Skeletal muscle satellite cell (primary cell): ENCODE measurements around the gene GDI1.

Experiments
- H3K27me3 ChIP-seq: 2 replicates; pipeline ENCODE4 v1.7.0; 2013; ENCODE audit warnings: low read length; ENCODE audit not compliant: control insufficient read depth, insufficient read depth
- H3K36me3 ChIP-seq: 2 replicates; pipeline ENCODE4 v1.7.0; 2013; ENCODE audit warnings: mild to moderate bottlenecking, control low read depth, low read length; ENCODE audit not compliant: insufficient read depth
- H3K4me1 ChIP-seq: 2 replicates; pipeline ENCODE4 v1.7.0; 2013; ENCODE audit warnings: low read length; ENCODE audit not compliant: control insufficient read depth, insufficient read depth
- H3K4me2 ChIP-seq: 2 replicates; pipeline ENCODE4 v1.7.0; 2013; ENCODE audit warnings: mild to moderate bottlenecking, low read length
- H3K4me3 ChIP-seq: 2 replicates; pipeline ENCODE4 v1.7.0; 2013; ENCODE audit warnings: low read length
- H3K9ac ChIP-seq: 2 replicates; pipeline ENCODE4 v1.7.0; 2013; ENCODE audit warnings: mild to moderate bottlenecking, low read depth, low read length, moderate library complexity
- H3K9me3 ChIP-seq: replicated peaks from 2 replicates; pipeline ENCODE4 v1.7.0; 2013; ENCODE audit warnings: mild to moderate bottlenecking, control low read depth, low read length

Gene GDI1

GRCh38 chrX:154413142-154413541, 23.8 kb upstream of the GDI1 start:
- no peak overlapping the region for H3K4me3 ChIP-seq
- H3K4me2 ChIP-seq = no peak overlapping the region

GRCh38 chrX:154417157-154417556, 19.8 kb upstream of the GDI1 start:
- no peaks in the 10 kb centered on the region for H3K36me3 ChIP-seq
- peaks cover 15% of the 10 kb centered on the region for H3K4me1 ChIP-seq
- H3K9me3 ChIP-seq = no peaks in the 10 kb centered on the region
- no peak overlapping the region for H3K9ac ChIP-seq
- no peaks in the 10 kb centered on the region for H3K27me3 ChIP-seq
- H3K4me3 ChIP-seq = no peak overlapping the region
- H3K4me2 ChIP-seq = no peak overlapping the region

More at GRCh38 chrX:154413142-154413541, 23.8 kb upstream of the GDI1 start:
- Histone ChIP-seq H3K9ac (no peak overlapping the region), H3K4me1 (peaks cover 12% of the 10 kb centered on the region), H3K27me3 (no peaks in the 10 kb centered on the region), H3K36me3 (no peaks in the 10 kb centered on the region), H3K9me3 (no peaks in the 10 kb centered on the region)

- H3K36me3 ChIP-seq = no peaks in the 10 kb centered on the region
- no peak overlapping the region for H3K9ac ChIP-seq
- no peak overlapping the region for H3K4me3 ChIP-seq
- H3K4me1 ChIP-seq = peaks cover 8% of the 10 kb centered on the region
- no peaks in the 10 kb centered on the region for H3K27me3 ChIP-seq
- H3K4me2 ChIP-seq = no peak overlapping the region
- H3K9me3 ChIP-seq = no peaks in the 10 kb centered on the region
Measured at GRCh38 chrX:154419189-154419588, 17.8 kb upstream of the GDI1 start.

GRCh38 chrX:154419688-154420401, 17.1 kb upstream of the GDI1 start:
- Histone ChIP-seq H3K4me2 (no peak overlapping the region), H3K36me3 (no peaks in the 10 kb centered on the region), H3K9ac (no peak overlapping the region), H3K9me3 (no peaks in the 10 kb centered on the region), H3K27me3 (no peaks in the 10 kb centered on the region), H3K4me3 (no peak overlapping the region), H3K4me1 (peaks cover 8% of the 10 kb centered on the region)

GRCh38 chrX:154420402-154420756, 16.6 kb upstream of the GDI1 start:
- H3K9ac ChIP-seq = no peak overlapping the region
- H3K4me3 ChIP-seq = no peak overlapping the region
- H3K9me3 ChIP-seq = no peaks in the 10 kb centered on the region
- peaks cover 8% of the 10 kb centered on the region for H3K4me1 ChIP-seq
- H3K27me3 ChIP-seq = no peaks in the 10 kb centered on the region
- H3K4me2 ChIP-seq = no peak overlapping the region
- no peaks in the 10 kb centered on the region for H3K36me3 ChIP-seq

GRCh38 chrX:154426916-154427770, 9.8 kb upstream of the GDI1 start:
- Histone ChIP-seq H3K4me3 (no peak overlapping the region), H3K9me3 (no peaks in the 10 kb centered on the region), H3K4me1 (peaks cover 5% of the 10 kb centered on the region), H3K36me3 (peaks cover 6% of the 10 kb centered on the region), H3K27me3 (no peaks in the 10 kb centered on the region), H3K9ac (no peak overlapping the region), H3K4me2 (no peak overlapping the region)

GRCh38 chrX:154428176-154429171, 8.5 kb upstream of the GDI1 start, which contains the start of gene ATP6AP1:
Gene ATP6AP1, plus strand, starts transcription at chrX:154428677. Its CDS starts 16 bp downstream, at chrX:154428693.
- Histone ChIP-seq H3K27me3 (no peaks in the 10 kb centered on the region), H3K4me2 (peak within 1 kb of the TSS; percentile 84), H3K4me3 (peak within 1 kb of the TSS; percentile 80), H3K36me3 (peaks cover 6% of the 10 kb centered on the region), H3K4me1 (peaks cover 5% of the 10 kb centered on the region), H3K9me3 (no peaks in the 10 kb centered on the region), H3K9ac (peak within 1 kb of the TSS; percentile 80)

- peaks cover 5% of the 10 kb centered on the region for H3K4me1 ChIP-seq
- H3K9me3 ChIP-seq = no peaks in the 10 kb centered on the region
- H3K4me2 ChIP-seq = peak overlapping the region; percentile 84
- H3K27me3 ChIP-seq = no peaks in the 10 kb centered on the region
- peaks cover 13% of the 10 kb centered on the region for H3K36me3 ChIP-seq
- H3K9ac ChIP-seq = no peak overlapping the region
- H3K4me3 ChIP-seq = peak overlapping the region; percentile 80
Measured at GRCh38 chrX:154429711-154430110, 7.2 kb upstream of the GDI1 start.

GRCh38 chrX:154430479-154430878, 6.5 kb upstream of the GDI1 start:
- Histone ChIP-seq H3K4me2 (no peak overlapping the region), H3K4me3 (no peak overlapping the region), H3K4me1 (peaks cover 5% of the 10 kb centered on the region), H3K9ac (no peak overlapping the region), H3K36me3 (peaks cover 20% of the 10 kb centered on the region), H3K9me3 (no peaks in the 10 kb centered on the region), H3K27me3 (no peaks in the 10 kb centered on the region)

- peaks cover 20% of the 10 kb centered on the region for H3K36me3 ChIP-seq
- H3K9me3 ChIP-seq = no peaks in the 10 kb centered on the region
- H3K4me1 ChIP-seq = peaks cover 5% of the 10 kb centered on the region
- no peaks in the 10 kb centered on the region for H3K27me3 ChIP-seq
- no peak overlapping the region for H3K9ac ChIP-seq
- H3K4me2 ChIP-seq = no peak overlapping the region
- no peak overlapping the region for H3K4me3 ChIP-seq
Measured at GRCh38 chrX:154430916-154431315, 6.0 kb upstream of the GDI1 start.

- no peaks in the 10 kb centered on the region for H3K27me3 ChIP-seq
- peaks cover 20% of the 10 kb centered on the region for H3K36me3 ChIP-seq
- no peak overlapping the region for H3K4me3 ChIP-seq
- H3K9ac ChIP-seq = no peak overlapping the region
- no peak overlapping the region for H3K4me2 ChIP-seq
- H3K9me3 ChIP-seq = no peaks in the 10 kb centered on the region
- H3K4me1 ChIP-seq = peaks cover 7% of the 10 kb centered on the region
Measured at GRCh38 chrX:154431341-154431740, 5.6 kb upstream of the GDI1 start.
